Left ventricle myocardium inferior (tissue), 1 donor: ENCODE measurements around the gene PIK3C2G. TPM values are rescaled to one million over a fixed set of nuclear protein-coding genes. Genes with fewer than 3 reads are reported as not detected.
"Not testable (repeated sequence)": the region's sequence is repeated elsewhere in the genome, so short reads cannot be mapped to it uniquely, and the experiment has no call there.

Experiments used
- DNase-seq: peaks from one replicate; pipeline ENCODE4 v3.0.0-alpha.2; 2020
- H3K27ac ChIP-seq: fragments of 200-600 bp; replicated peaks from 2 replicates; pipeline ENCODE4 v1.8.0; 2021
- H3K27me3 ChIP-seq: fragments of 200-600 bp; 2 replicates; pipeline ENCODE4 v1.8.0; 2021; ENCODE audit warnings: low read depth
- H3K36me3 ChIP-seq: fragments of 200-600 bp; 2 replicates; pipeline ENCODE4 v1.8.0; 2021
- H3K4me1 ChIP-seq: fragments of 200-600 bp; 2 replicates; pipeline ENCODE4 v1.8.0; 2021
- H3K4me3 ChIP-seq: fragments of 200-600 bp; 2 replicates; pipeline ENCODE4 v1.8.0; 2021; ENCODE audit warnings: mild to moderate bottlenecking, moderate library complexity
- H3K9me3 ChIP-seq: fragments of 200-600 bp; replicated peaks from 2 replicates; pipeline ENCODE4 v1.8.0; 2021
- intact Hi-C: fragments of 100-400 bp; cut with micrococcal nuclease; formaldehyde crosslinking; loops from one replicate; pipeline ENCODE4 v1.11.0; 2022
- total RNA-seq: library from RNA; stranded (reverse); fragmentation: NEBNext Ultra II Directional; extraction: Animal tissue kit (Norgen Biotek cat#: 25700); gene quantifications from one replicate; pipeline ENCODE4 v1.2.1, GENCODE V29; 2021
- TF ChIP-seq, protein P1 (sequence below): fragments of 200-600 bp; IDR thresholded peaks from 2 replicates; pipeline ENCODE4 v1.8.0; 2021; ENCODE audit warnings: antibody characterized with exemption, mild to moderate bottlenecking, borderline replicate concordance
- donor health status: DM: no; HTN: yes; CAD: no; lungs with severe emphysema.

The PIK3C2G gene
- total RNA-seq, 1 donor from 2014 or later: not detected

DNA sequence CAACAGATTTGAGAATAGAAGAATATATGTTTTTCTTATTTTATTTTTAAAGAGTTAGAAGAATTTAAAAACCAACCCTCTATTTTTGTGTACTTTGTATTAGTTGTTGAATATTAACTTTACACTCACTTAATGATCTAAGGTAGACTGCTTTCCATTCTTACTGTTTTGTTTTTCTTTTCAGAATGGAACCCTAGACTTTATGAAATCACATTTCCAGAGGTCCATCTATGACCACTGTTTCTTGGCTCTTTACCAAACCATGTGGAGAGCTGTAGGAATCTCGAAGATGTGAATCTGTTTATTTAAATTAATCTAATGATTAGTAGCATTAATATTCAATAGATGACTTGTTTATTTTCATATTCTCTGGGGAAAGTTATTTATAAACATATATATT lies 7.2 kb upstream of the PIK3C2G start:
- intact Hi-C loops: no loop called here
- Histone ChIP-seq H3K36me3 (no peaks in the 10 kb centered on the region), H3K9me3 (no peaks in the 10 kb centered on the region), H3K27me3 (no peaks in the 10 kb centered on the region), H3K27ac (no peak overlapping the region), H3K4me3 (no peak overlapping the region), H3K4me1 (no peaks in the 10 kb centered on the region)
- no peak for DNase-seq
- TF ChIP-seq, protein P1, sequence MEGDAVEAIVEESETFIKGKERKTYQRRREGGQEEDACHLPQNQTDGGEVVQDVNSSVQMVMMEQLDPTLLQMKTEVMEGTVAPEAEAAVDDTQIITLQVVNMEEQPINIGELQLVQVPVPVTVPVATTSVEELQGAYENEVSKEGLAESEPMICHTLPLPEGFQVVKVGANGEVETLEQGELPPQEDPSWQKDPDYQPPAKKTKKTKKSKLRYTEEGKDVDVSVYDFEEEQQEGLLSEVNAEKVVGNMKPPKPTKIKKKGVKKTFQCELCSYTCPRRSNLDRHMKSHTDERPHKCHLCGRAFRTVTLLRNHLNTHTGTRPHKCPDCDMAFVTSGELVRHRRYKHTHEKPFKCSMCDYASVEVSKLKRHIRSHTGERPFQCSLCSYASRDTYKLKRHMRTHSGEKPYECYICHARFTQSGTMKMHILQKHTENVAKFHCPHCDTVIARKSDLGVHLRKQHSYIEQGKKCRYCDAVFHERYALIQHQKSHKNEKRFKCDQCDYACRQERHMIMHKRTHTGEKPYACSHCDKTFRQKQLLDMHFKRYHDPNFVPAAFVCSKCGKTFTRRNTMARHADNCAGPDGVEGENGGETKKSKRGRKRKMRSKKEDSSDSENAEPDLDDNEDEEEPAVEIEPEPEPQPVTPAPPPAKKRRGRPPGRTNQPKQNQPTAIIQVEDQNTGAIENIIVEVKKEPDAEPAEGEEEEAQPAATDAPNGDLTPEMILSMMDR: no peak

DNA sequence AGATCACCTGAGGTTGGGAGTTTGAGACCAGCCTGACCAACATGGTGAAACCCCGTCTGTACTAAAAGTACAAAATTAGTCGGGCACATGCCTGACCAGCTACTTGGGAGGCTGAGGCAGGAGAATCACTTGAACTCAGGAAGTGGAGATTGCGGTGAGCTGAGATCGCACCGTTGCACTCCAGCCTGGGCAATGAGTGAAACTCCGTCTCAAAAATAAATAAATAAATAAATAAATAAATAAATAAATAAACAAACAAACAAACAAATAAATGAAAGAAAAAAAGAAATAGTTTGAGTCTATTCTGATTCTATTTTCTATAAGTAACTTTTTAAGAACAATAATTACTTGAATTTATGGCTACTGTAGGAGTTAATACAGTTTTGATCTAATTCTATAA lies 6.3 kb upstream of the PIK3C2G start:
- H3K27ac ChIP-seq, H3K4me1 ChIP-seq, H3K27me3 ChIP-seq, intact Hi-C loops, H3K4me3 ChIP-seq, H3K9me3 ChIP-seq, H3K36me3 ChIP-seq, DNase-seq: not testable (repeated sequence)

DNA sequence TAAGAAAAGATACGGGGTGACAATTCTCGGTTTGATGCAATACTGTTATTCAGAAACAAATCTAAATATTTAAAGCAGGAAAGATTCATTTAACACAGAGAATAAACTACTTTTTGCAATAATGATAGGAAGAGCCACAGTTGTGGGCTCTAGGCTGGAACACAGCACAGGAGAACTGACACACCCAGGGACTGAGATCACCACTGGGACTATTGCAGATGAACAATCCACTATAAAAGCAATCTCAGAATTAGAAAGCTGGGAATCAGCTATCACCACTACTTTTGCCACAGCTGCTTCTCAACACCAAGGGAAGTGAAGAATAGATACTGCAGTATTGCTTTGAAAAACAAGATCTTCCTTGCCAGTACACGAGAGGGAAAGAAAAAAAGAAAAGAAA lies 4.1 kb upstream of the PIK3C2G start:
- Histone ChIP-seq H3K9me3 (no peaks in the 10 kb centered on the region), H3K36me3 (no peaks in the 10 kb centered on the region), H3K4me3 (no peak overlapping the region), H3K4me1 (no peaks in the 10 kb centered on the region), H3K27ac (no peak overlapping the region), H3K27me3 (no peaks in the 10 kb centered on the region)
- DNase-seq: no peak
- intact Hi-C loops: no loop called here
- TF ChIP-seq, protein P1: no peak

DNA sequence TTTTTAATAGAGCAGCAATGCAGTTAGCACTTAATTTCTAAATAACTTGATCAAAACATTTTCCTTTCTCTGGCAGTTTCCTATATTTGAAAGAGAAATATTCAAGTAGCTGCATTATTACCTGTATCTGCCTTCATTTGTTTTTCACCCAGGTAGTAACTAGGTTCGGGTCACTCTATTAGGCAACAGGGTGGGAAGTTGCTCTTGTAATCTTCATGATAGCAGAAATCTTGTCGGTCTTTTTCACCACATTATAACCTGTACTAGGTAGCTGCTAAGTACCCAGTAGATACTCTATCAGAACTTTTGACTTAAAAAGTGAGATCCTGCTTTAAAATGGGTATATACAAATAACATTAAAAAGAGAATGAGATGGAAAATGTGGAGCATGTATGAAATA lies 2.4 kb upstream of the PIK3C2G start:
- no peak overlapping the region for H3K27ac ChIP-seq
- no peak for DNase-seq
- H3K4me1 ChIP-seq: no peaks in the 10 kb centered on the region
- no peaks in the 10 kb centered on the region for H3K27me3 ChIP-seq
- TF ChIP-seq, protein P1: no peak
- no peaks in the 10 kb centered on the region for H3K36me3 ChIP-seq
- H3K9me3 ChIP-seq: no peaks in the 10 kb centered on the region
- no peak overlapping the region for H3K4me3 ChIP-seq
- intact Hi-C loops: no loop called here

DNA sequence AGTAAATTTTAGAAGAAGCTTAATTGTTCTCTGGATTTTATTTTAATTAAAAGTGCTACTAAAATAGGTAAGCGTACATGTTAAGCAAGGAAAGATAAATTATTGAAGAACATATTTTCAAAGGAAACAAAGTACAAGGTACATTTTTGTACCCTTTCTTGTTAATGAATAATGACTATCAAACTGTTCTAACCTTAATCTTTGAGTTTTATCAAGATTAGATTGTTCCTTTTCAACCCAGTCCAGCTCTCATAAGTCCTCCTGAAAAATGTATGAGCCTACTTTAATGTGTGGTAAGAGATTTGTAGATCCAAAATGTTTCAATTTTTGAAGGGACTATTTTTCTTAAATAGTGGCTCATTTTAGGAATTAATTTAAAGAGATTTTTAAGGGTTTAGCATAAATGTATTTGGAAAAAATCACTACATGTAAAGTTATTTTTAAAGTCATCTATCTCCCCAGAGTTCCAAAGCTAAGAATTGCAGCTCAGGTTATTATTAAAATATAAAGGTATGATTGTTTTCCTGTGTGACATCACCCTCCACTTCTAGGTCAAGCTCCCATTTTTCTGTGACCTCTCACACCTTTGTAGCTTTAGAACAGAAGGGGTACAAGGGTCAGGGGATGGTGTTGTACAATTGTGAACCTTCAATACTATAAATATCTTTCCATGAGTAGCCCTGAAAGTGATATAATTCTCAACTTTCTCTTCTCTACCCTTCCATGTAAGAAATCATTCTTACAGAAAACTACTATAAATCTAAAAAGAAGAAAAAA lies 1.2 kb upstream of the PIK3C2G start:
- no peaks in the 10 kb centered on the region for H3K27me3 ChIP-seq
- no peaks in the 10 kb centered on the region for H3K36me3 ChIP-seq
- no peak overlapping the region for H3K27ac ChIP-seq
- DNase-seq: no peak
- TF ChIP-seq, protein P1: no peak
- no peak overlapping the region for H3K4me3 ChIP-seq
- no peaks in the 10 kb centered on the region for H3K4me1 ChIP-seq
- no peaks in the 10 kb centered on the region for H3K9me3 ChIP-seq
- intact Hi-C loops: no loop called here

DNA sequence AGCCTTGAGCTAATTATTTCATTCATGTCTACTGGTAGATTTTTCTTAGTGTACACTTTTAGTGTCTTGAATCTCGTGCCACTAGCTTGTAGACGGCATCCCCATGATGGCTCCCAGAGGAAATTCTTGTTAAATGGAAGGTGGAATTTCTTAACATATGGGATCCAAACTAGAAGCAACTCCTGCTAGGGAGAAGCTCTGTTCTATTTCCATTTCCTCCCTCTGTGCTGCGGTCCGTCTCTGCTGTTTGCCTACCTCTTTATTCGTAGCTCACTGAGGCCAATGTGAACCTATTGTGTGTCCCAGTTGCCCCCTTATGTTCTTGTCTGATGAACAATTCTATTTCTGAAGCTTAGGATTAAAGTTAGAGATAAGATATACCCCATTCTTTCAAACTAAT lies 588 bp downstream of the PIK3C2G start:
- Histone ChIP-seq H3K36me3 (no peaks in the 10 kb centered on the region), H3K4me3 (no peak overlapping the region), H3K9me3 (no peaks in the 10 kb centered on the region), H3K27ac (no peak overlapping the region), H3K27me3 (no peaks in the 10 kb centered on the region), H3K4me1 (no peaks in the 10 kb centered on the region)
- intact Hi-C loops: no loop called here
- TF ChIP-seq, protein P1: no peak
- no peak for DNase-seq
